ENCODE data around the gene STARD5. TPM values are rescaled to one million over a fixed set of nuclear protein-coding genes. Genes with fewer than 3 reads are reported as not detected.

STARD5 gene
- total RNA-seq, 2 donors from 2014 or later, result 1.3 to 9.6 TPM

DNA sequence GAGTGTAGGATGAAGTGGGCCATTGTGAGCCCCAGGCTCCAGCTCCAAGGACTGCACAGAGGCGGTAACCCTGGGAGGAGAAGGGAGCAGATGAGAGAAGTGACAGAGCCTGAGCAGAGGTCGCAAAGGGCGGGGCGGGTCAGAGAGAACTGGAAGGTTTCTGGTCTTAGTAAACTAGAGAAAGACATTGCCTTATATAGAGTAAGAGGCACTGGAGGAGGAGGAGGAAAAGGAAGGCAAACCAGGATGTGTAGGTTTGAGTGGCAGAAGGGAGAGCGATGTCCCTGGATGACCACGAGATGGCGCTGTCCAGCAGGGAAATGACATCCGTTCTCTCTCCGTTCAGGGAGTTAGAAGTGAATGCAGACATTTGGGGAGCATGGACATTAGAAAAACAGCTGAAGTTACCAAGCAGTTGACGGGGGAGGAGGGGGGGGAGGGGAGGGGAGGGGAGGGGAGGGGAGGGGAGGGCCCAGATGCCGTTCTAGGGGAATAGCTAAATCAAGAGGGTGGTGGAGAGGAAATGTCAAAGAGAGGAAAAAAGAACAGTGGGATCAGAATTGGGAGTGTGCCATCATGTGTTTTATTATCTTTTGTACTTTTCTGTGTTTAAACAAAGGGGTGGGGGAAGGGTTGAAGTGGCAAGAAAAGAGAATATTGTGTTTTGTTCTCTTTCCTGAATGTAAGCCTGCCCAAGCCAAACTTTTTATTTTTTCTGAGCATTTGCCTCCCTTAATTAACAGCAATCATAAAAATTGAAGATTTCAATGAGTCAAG, 48.8 kb downstream of the STARD5 start:
- no peaks in the 10 kb centered on the region for H3K9me3 ChIP-seq
- ATAC-seq, result peak; percentile 88
- H3K27me3 ChIP-seq, result no peaks in the 10 kb centered on the region
- no peak overlapping the region for H3K4me3 ChIP-seq
- intact Hi-C loops (cut with DNase I), result loop anchor here (5.0 kb wide), 1 partner anchor 127 kb away; no protein-coding TSS in a partner anchor
- WGBS, 2 donors, result 11 to 12% methylated on average over 10 to 11 of the region's 11 CpGs
- peak; percentile 73 to 81 (median 76) for DNase-seq
- peaks cover 22% of the 10 kb centered on the region for H3K4me1 ChIP-seq
- TF ChIP-seq, protein P1, sequence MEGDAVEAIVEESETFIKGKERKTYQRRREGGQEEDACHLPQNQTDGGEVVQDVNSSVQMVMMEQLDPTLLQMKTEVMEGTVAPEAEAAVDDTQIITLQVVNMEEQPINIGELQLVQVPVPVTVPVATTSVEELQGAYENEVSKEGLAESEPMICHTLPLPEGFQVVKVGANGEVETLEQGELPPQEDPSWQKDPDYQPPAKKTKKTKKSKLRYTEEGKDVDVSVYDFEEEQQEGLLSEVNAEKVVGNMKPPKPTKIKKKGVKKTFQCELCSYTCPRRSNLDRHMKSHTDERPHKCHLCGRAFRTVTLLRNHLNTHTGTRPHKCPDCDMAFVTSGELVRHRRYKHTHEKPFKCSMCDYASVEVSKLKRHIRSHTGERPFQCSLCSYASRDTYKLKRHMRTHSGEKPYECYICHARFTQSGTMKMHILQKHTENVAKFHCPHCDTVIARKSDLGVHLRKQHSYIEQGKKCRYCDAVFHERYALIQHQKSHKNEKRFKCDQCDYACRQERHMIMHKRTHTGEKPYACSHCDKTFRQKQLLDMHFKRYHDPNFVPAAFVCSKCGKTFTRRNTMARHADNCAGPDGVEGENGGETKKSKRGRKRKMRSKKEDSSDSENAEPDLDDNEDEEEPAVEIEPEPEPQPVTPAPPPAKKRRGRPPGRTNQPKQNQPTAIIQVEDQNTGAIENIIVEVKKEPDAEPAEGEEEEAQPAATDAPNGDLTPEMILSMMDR (IDR thresholded peaks at IDR 0.05), result peak; percentile 76 to 94 (median 92)
- no peak for TF ChIP-seq POLR2A (IDR thresholded peaks at IDR 0.05)
- peak overlapping the region in 3 of 4 donors; percentile 10 to 38 (median 31) for H3K27ac ChIP-seq
- no peaks in the 10 kb centered on the region for H3K36me3 ChIP-seq (replicated peaks in 1 of 2; ENCODE audit: insufficient read depth in 1 of 2, low read depth in 2 of 2)

DNA sequence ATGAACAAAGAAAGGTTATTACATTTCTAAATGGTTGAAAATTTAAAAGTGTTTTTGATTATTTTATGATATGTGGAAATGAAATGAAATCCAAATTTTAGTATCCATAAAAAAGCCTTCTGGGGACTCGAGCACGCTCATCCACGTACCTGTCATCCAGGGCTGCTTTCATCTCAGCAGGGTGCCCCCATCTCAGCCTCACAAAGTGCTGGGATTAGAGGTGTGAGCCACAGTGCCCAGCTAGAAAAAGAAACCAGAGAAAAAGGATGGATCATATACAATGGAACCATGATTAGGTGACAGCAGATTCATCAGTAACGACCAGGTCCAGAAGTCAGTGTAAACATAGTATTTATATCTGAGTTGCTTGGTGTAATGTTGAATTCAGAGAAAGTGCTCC, 49.7 kb downstream of the STARD5 start:
- intact Hi-C loops (cut with DNase I), result loop anchor here (5.0 kb wide), 1 partner anchor 128 kb away; no protein-coding TSS in a partner anchor
- peaks cover 22% of the 10 kb centered on the region for H3K4me1 ChIP-seq
- no peaks in the 10 kb centered on the region for H3K27me3 ChIP-seq
- DNase-seq, result no peak
- WGBS, 2 donors, result 62 to 68% methylated on average over 4 of the region's 4 CpGs
- no peaks in the 10 kb centered on the region for H3K9me3 ChIP-seq
- no peak for ATAC-seq
- no peaks in the 10 kb centered on the region for H3K36me3 ChIP-seq (replicated peaks in 1 of 2; ENCODE audit: insufficient read depth in 1 of 2, low read depth in 2 of 2)
- no peak for TF ChIP-seq POLR2A (IDR thresholded peaks at IDR 0.05)
- TF ChIP-seq, protein P1 (IDR thresholded peaks at IDR 0.05), result no peak
- H3K27ac ChIP-seq, result no peak overlapping the region
- H3K4me3 ChIP-seq, result no peak overlapping the region

DNA sequence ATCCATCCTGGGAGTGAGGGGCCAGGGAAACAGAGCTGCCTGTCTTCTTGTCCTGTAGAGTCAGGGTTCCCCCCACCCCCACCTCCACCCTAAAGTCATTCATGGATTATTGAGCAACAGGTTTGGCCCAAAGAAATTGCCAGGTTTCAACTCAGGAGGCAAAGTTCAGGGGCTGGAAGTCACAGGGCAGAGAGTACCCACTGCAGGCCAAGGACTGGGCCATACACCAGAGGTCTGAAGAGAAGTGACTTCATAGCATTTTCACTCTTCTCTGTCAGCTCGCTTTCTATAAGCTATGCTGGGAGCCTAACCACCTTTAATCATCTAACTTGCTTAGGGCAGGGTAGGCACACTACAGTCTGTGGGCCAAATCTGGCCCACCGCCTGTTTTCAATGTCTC, 50.1 kb downstream of the STARD5 start:
- no peaks in the 10 kb centered on the region for H3K27me3 ChIP-seq
- 73 to 89% methylated on average over 2 of the region's 2 CpGs for WGBS, 2 donors
- ATAC-seq (no peak), DNase-seq (no peak)
- H3K4me3 ChIP-seq, result no peak overlapping the region
- H3K4me1 ChIP-seq, result peaks cover 22% of the 10 kb centered on the region
- no peaks in the 10 kb centered on the region for H3K36me3 ChIP-seq (replicated peaks in 1 of 2; ENCODE audit: insufficient read depth in 1 of 2, low read depth in 2 of 2)
- TF ChIP-seq POLR2A (IDR thresholded peaks at IDR 0.05), result no peak
- TF ChIP-seq, protein P1 (IDR thresholded peaks at IDR 0.05), result no peak
- no peak overlapping the region for H3K27ac ChIP-seq
- intact Hi-C loops (cut with DNase I), result loop anchor here (5.0 kb wide), 1 partner anchor 128 kb away; no protein-coding TSS in a partner anchor
- no peaks in the 10 kb centered on the region for H3K9me3 ChIP-seq

DNA sequence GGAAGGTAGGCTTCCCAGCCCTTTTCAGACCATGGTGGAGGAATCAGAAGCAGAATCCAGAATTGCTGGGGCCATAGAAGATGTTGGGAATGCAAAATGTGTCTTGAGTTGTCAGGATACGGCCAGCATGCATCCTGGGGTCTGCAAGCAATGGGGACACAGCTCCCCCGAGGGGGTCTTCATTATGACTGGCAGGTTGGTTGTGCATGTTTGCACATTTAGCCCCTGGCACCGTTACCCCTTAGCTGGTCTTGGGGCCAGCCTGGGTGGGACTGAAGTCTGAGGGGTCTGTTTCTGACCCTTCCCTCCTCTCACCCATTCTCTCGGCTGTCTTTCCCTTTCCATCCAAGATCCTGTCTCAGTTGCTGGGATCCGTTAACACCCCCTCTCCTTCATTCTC, 50.7 kb downstream of the STARD5 start:
- no peak for ATAC-seq
- no peaks in the 10 kb centered on the region for H3K36me3 ChIP-seq (replicated peaks in 1 of 2; ENCODE audit: insufficient read depth in 1 of 2, low read depth in 2 of 2)
- intact Hi-C loops (cut with DNase I), result loop anchor here (5.0 kb wide), 1 partner anchor 129 kb away; no protein-coding TSS in a partner anchor
- TF ChIP-seq POLR2A (IDR thresholded peaks at IDR 0.05), result no peak
- no peak for DNase-seq
- no peaks in the 10 kb centered on the region for H3K27me3 ChIP-seq
- peaks cover 22% of the 10 kb centered on the region for H3K4me1 ChIP-seq
- no peak overlapping the region for H3K27ac ChIP-seq
- no peak overlapping the region for H3K4me3 ChIP-seq
- no peaks in the 10 kb centered on the region for H3K9me3 ChIP-seq
- WGBS, 2 donors, result 79 to 91% methylated on average over 4 to 5 of the region's 5 CpGs

DNA sequence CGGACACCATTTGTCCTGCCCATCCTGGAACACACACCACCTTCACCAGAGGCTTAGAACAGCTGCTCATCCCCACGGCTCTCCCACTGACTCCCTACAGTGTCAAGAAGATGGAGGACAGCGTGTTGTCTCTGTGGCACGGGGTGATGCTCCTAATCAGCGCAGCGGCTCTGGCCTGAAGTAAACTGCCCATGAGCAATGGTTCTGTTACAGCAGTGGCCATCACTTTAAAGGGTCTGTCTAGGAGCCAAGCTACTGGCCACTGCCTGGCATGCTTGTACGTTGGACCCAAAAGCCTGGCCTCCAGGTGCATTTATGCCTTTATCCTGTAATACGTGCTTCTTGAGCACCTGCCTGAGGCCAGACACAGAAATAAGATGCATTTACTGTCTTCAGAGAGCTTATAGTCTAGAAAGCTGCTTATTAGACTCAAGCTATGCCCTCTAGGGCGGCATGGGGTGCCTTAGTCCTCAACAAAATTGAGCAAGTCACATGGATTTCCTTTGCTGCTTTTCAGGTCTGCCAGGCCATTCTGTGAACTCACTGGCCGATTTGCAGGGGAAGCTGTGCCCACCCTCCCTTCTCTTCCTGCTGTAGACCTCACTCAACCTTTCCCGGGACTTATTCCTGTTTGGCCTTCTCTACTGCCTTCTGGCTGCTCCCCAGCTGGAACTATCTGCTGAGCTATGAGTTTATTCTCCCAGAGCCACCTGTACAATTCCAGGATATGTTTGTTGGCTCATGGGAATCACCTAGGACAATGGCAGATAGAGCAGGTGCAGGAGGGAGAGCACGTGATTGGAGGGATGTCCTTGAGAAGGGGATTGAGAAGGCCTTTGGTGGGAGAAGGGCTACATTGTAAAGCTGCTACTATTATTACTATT, 51.9 kb downstream of the STARD5 start:
- H3K4me1 ChIP-seq, result peaks cover 22% of the 10 kb centered on the region
- TF ChIP-seq, protein P1 (IDR thresholded peaks at IDR 0.05), result no peak
- no peak for TF ChIP-seq POLR2A (IDR thresholded peaks at IDR 0.05)
- H3K36me3 ChIP-seq (replicated peaks in 1 of 2; ENCODE audit: insufficient read depth in 1 of 2, low read depth in 2 of 2), result no peaks in the 10 kb centered on the region
- H3K9me3 ChIP-seq, result no peaks in the 10 kb centered on the region
- ATAC-seq (peak; percentile 19), DNase-seq (peak in 1 of 4 donors; percentile 52)
- H3K4me3 ChIP-seq, result no peak overlapping the region
- no peaks in the 10 kb centered on the region for H3K27me3 ChIP-seq
- no peak overlapping the region for H3K27ac ChIP-seq
- intact Hi-C loops (cut with DNase I), result loop anchor here (5.0 kb wide), 1 partner anchor 130 kb away; no protein-coding TSS in a partner anchor
- WGBS, 2 donors, result 67 to 75% methylated on average over 7 to 12 of the region's 12 CpGs
